HG03280 (cell line): ENCODE measurements around the gene NBPF9.
"Not testable (repeated sequence)": the region's sequence is repeated elsewhere in the genome, so short reads cannot be mapped to it uniquely, and the experiment has no call there.

ENCODE experiments used
- ATAC-seq: cut with Tn5 transposase; IDR thresholded peaks from one replicate; pipeline ENCODE4 v1.9.1; 2021; ENCODE audit warnings: mild to moderate bottlenecking, moderate library complexity; ENCODE audit not compliant: unreplicated experiment

The NBPF9 gene

DNA sequence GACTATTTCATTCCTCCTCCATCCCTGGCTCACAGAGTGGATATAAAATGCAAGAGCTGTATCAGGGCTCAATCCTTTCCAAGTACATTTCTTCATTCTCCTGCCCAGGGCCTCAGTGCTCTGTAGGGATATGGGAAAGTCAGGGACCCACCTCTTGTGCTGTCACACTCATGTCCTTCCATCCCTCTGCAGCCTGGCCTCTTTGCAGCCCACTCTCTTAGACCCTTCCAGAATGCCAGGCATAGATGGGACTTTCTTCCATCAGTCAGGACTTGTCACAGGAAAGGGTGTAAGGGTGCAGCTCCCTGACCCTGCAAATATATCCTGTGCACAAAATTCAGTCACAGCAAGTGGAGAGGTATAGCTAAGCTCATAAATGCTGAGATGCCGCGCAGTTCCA is 86.7 kb downstream of the NBPF9 start:
- ATAC-seq: not testable (repeated sequence)

GRCh38 chr1:149015522-149015921 is 87.8 kb downstream of the NBPF9 start:
- ATAC-seq: not testable (repeated sequence)

- ATAC-seq: not testable (repeated sequence)
Measured at GRCh38 chr1:149013513-149013912, 89.8 kb downstream of the NBPF9 start.

DNA sequence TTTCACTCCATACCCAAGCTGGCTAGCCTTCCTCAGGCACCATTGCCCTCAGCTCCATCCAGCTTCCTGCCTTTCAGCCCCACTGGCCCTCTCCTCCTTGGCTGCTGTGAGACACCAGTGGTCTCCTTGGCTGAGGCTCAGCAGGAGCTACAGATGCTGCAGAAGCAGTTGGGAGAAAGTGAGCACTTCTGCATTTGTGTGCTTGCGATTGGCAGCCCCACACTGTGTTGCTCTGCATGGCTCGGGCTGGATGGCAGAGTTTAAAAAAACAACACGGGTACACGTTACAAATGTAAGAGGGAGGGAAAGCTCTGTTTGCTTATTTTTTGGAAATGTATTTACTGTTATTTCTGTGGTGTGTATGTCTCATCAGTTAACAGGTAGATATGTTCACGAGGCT is 90.8 kb downstream of the NBPF9 start:
- not testable (repeated sequence) for ATAC-seq

- not testable (repeated sequence) for ATAC-seq
Measured at GRCh38 chr1:149009761-149010160, 93.6 kb downstream of the NBPF9 start.

GRCh38 chr1:149008769-149009168 is 94.6 kb downstream of the NBPF9 start:
- ATAC-seq: not testable (repeated sequence)

- not testable (repeated sequence) for ATAC-seq
Measured at GRCh38 chr1:149008326-149008725, 95.0 kb downstream of the NBPF9 start.
